Thoracic aorta (tissue), 2 donors: ENCODE results near the gene BASP1. TPM values are rescaled to one million over a fixed set of nuclear protein-coding genes. Genes with fewer than 3 reads are reported as not detected.

Experiments used
- ATAC-seq: fragments of 150-250 bp; one replicate; pipeline ENCODE4 v1.8.0; 2017; ENCODE audit warnings: low read depth; ENCODE audit not compliant: insufficient number of reproducible peaks, low FRiP score
- DNase-seq: peaks from one replicate; pipeline ENCODE4 v3.0.0-alpha.2; 2020; ENCODE audit warnings: low spot score
- H3K27ac ChIP-seq, 2 donors: fragments of 200-600 bp; sonication (generic); 1 replicate in 1 of 2; 2 replicates in 1 of 2; pipeline ENCODE4 v1.5.1; 2016; ENCODE audit warnings: mild to moderate bottlenecking in 2 of 2, moderate library complexity in 2 of 2
- H3K27me3 ChIP-seq: fragments of 200-600 bp; sonication (generic); replicated peaks from 2 replicates; pipeline ENCODE4 v1.6.0; 2016; ENCODE audit warnings: mild to moderate bottlenecking; ENCODE audit not compliant: insufficient read depth
- H3K36me3 ChIP-seq: fragments of 200-600 bp; sonication (generic); one replicate; pipeline ENCODE4 v1.5.1; 2016
- H3K4me1 ChIP-seq, 2 donors: fragments of 200-600 bp; sonication (generic); 1 replicate in 1 of 2; 2 replicates in 1 of 2; pipeline versions ENCODE4 v1.5.1 to v1.6.0; 2016; ENCODE audit warnings: low read depth in 2 of 2, mild to moderate bottlenecking in 1 of 2; ENCODE audit not compliant: control insufficient read depth in 1 of 2
- H3K4me3 ChIP-seq: fragments of 200-600 bp; sonication (generic); 2 replicates; pipeline ENCODE4 v1.5.1; 2016; ENCODE audit warnings: mild to moderate bottlenecking
- H3K9me3 ChIP-seq: fragments of 200-600 bp; sonication (generic); 2 replicates; pipeline ENCODE4 v1.5.1; 2016
- CTCF ChIP-seq: fragments of 200-600 bp; sonication (generic); IDR thresholded peaks from one replicate; pipeline ENCODE4 v1.5.1; 2019; ENCODE audit warnings: antibody characterized with exemption
- total RNA-seq, 2 donors: library from RNA; depleted of rRNA; stranded (reverse); fragments of >200 nt; gene quantifications; one replicate each; pipeline versions ENCODE4 v1.1.0 to v1.2.3, GENCODE V29; 2016

Gene BASP1
- total RNA-seq, 2 donors from 2014 or later, result 37.1 to 48.8 TPM

- ATAC-seq (no peak), DNase-seq (no peak)
- H3K4me3 ChIP-seq, result no peak overlapping the region
- no peaks in the 10 kb centered on the region for H3K36me3 ChIP-seq
- TF ChIP-seq CTCF, result no peak
- no peaks in the 10 kb centered on the region for H3K27me3 ChIP-seq
- no peak overlapping the region for H3K27ac ChIP-seq
- no peaks in the 10 kb centered on the region for H3K4me1 ChIP-seq
- H3K9me3 ChIP-seq, result no peaks in the 10 kb centered on the region
Observed at GRCh38 chr5:17287501-17288155, 70.2 kb downstream of the BASP1 start.

GRCh38 chr5:17288570-17288969 lies 71.1 kb downstream of the BASP1 start:
- ATAC-seq, result no peak
- Histone ChIP-seq H3K27ac (no peak overlapping the region), H3K4me1 (no peaks in the 10 kb centered on the region), H3K36me3 (no peaks in the 10 kb centered on the region), H3K4me3 (no peak overlapping the region), H3K9me3 (no peaks in the 10 kb centered on the region), H3K27me3 (no peaks in the 10 kb centered on the region)
- DNase-seq, result no peak
- no peak for TF ChIP-seq CTCF

- Histone ChIP-seq H3K4me3 (no peak overlapping the region), H3K36me3 (no peaks in the 10 kb centered on the region), H3K9me3 (no peaks in the 10 kb centered on the region), H3K27ac (no peak overlapping the region), H3K4me1 (no peaks in the 10 kb centered on the region), H3K27me3 (no peaks in the 10 kb centered on the region)
- DNase-seq (no peak), ATAC-seq (no peak)
- no peak for TF ChIP-seq CTCF
Observed at GRCh38 chr5:17289681-17290539, 72.5 kb downstream of the BASP1 start.

GRCh38 chr5:17290540-17290974 lies 73.1 kb downstream of the BASP1 start:
- Histone ChIP-seq H3K4me3 (no peak overlapping the region), H3K9me3 (no peaks in the 10 kb centered on the region), H3K27ac (no peak overlapping the region), H3K27me3 (no peaks in the 10 kb centered on the region), H3K36me3 (no peaks in the 10 kb centered on the region), H3K4me1 (no peaks in the 10 kb centered on the region)
- no peak for DNase-seq
- no peak for ATAC-seq
- TF ChIP-seq CTCF, result no peak

- no peaks in the 10 kb centered on the region for H3K27me3 ChIP-seq
- no peak overlapping the region for H3K27ac ChIP-seq
- no peak for TF ChIP-seq CTCF
- no peak overlapping the region for H3K4me3 ChIP-seq
- H3K4me1 ChIP-seq, result no peaks in the 10 kb centered on the region
- no peaks in the 10 kb centered on the region for H3K9me3 ChIP-seq
- no peaks in the 10 kb centered on the region for H3K36me3 ChIP-seq
- DNase-seq (no peak), ATAC-seq (no peak)
Observed at GRCh38 chr5:17292434-17293015, 75.1 kb downstream of the BASP1 start.
